Rectal smooth muscle tissue (tissue), 1 donor: ENCODE data around the gene PGGT1B.

Source experiments
- H3K27ac ChIP-seq: one replicate; pipeline ENCODE4 v1.7.0; 2013; ENCODE audit warnings: low read depth, low read length, inconsistent platforms
- H3K27me3 ChIP-seq: one replicate; pipeline ENCODE4 v1.7.0; 2013; ENCODE audit warnings: low read length; ENCODE audit not compliant: control insufficient read depth, insufficient read depth
- H3K36me3 ChIP-seq: one replicate; pipeline ENCODE4 v1.7.0; 2013; ENCODE audit warnings: low read length; ENCODE audit not compliant: control insufficient read depth, insufficient read depth
- H3K4me1 ChIP-seq: one replicate; pipeline ENCODE4 v1.7.0; 2013; ENCODE audit warnings: low read length; ENCODE audit not compliant: control insufficient read depth, insufficient read depth
- H3K4me3 ChIP-seq: one replicate; pipeline ENCODE4 v1.7.0; 2013; ENCODE audit warnings: low read length
- H3K9ac ChIP-seq: one replicate; pipeline ENCODE4 v1.7.0; 2013; ENCODE audit warnings: low read length

PGGT1B gene

GRCh38 chr5:115243412-115243811 is 19.3 kb downstream of the PGGT1B start:
- Histone ChIP-seq H3K4me1 (no peaks in the 10 kb centered on the region), H3K27me3 (no peaks in the 10 kb centered on the region), H3K36me3 (peaks cover 3% of the 10 kb centered on the region)

GRCh38 chr5:115241881-115242642 is 20.6 kb downstream of the PGGT1B start:
- Histone ChIP-seq H3K36me3 (peaks cover 3% of the 10 kb centered on the region), H3K9ac (no peak overlapping the region)

More at GRCh38 chr5:115243412-115243811, 19.3 kb downstream of the PGGT1B start:
- H3K4me3 ChIP-seq, result no peak overlapping the region
- no peak overlapping the region for H3K9ac ChIP-seq
- no peak overlapping the region for H3K27ac ChIP-seq

DNA sequence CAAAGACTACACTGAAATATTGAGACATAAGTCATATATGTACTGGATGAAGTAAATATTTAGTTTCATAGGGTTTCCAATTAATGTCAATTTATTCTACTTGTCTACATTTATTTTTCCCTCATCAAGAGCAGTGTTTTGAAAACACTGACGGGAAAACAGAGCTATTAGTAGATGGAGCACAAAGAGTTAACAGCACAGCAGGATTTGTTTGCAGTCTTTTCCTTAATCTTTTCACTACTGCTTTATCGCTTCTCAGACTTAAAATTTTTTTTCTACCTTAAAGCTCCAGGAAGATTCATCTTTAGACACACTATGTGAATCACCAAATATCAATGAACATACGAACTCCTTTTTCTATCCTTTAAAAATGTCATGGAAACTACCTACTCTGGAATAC is 25.6 kb downstream of the PGGT1B start:
- Histone ChIP-seq H3K27ac (no peak overlapping the region), H3K9ac (no peak overlapping the region), H3K36me3 (peaks cover 3% of the 10 kb centered on the region), H3K4me1 (no peaks in the 10 kb centered on the region), H3K27me3 (no peaks in the 10 kb centered on the region), H3K4me3 (no peak overlapping the region)

More at GRCh38 chr5:115241881-115242642, 20.6 kb downstream of the PGGT1B start:
- Histone ChIP-seq H3K27me3 (no peaks in the 10 kb centered on the region), H3K4me3 (no peak overlapping the region), H3K4me1 (no peaks in the 10 kb centered on the region), H3K27ac (no peak overlapping the region)

DNA sequence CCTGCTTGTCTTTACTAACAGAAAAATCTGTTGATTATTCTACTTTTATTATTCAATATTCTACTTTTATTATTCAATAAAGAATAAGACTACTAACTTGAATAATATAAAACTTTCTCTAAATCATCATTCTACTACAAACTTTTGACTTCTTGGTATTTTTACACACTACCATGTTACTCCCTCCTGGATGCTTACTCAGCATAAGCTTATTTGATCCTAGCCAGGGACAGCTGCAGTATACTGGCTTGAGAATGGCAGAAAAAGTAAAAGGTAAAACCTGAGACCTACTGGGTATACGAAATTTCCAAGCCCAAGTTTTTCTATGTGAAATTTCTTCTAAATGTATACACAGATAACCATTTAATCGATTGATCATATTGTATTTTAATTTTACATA is 26.1 kb downstream of the PGGT1B start:
- no peaks in the 10 kb centered on the region for H3K4me1 ChIP-seq
- peaks cover 3% of the 10 kb centered on the region for H3K36me3 ChIP-seq
- H3K4me3 ChIP-seq, result no peak overlapping the region
- no peak overlapping the region for H3K9ac ChIP-seq
- no peak overlapping the region for H3K27ac ChIP-seq
- H3K27me3 ChIP-seq, result no peaks in the 10 kb centered on the region

DNA sequence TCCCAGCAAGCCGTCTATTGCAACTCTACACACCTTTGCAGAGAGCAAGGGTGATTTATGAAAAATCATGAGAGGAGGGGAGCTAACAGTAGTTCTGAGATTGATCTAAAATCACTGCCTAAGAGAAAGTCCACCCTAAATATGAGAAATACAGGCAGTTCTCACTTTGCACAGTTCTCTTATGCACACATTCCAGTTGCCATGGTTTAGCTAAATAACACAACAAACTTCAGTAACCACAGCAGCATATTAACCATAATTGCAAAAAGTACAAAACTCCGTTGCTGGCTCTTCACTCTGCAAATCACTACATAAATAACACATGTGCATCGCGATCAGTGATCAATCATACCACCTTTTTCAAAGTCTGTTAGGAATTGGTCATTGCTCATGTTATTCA is 31.1 kb downstream of the PGGT1B start:
- H3K27ac ChIP-seq, result no peak overlapping the region
- no peaks in the 10 kb centered on the region for H3K27me3 ChIP-seq
- H3K4me1 ChIP-seq, result no peaks in the 10 kb centered on the region
- H3K36me3 ChIP-seq, result peaks cover 4% of the 10 kb centered on the region
- no peak overlapping the region for H3K9ac ChIP-seq
- H3K4me3 ChIP-seq, result no peak overlapping the region

DNA sequence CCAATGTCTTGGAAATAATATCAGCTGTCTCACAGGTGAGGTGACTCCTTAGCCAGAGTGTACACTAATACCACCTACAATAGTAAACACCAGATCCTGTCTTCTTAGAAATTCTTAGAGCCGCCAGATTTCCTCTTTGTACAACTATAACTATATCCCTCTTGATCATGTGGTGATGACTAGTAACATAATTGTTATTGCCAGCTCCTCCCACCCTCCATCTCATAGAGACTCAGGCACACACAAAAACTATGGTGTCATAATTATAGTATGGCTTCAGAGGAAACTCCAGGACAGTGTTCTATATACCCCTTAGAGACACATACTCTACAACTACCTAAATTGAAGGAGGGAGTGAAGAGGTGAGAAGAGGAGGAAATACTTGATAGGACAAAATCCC is 33.1 kb downstream of the PGGT1B start:
- H3K9ac ChIP-seq, result no peak overlapping the region
- no peaks in the 10 kb centered on the region for H3K27me3 ChIP-seq
- no peaks in the 10 kb centered on the region for H3K4me1 ChIP-seq
- H3K27ac ChIP-seq, result no peak overlapping the region
- H3K36me3 ChIP-seq, result peaks cover 4% of the 10 kb centered on the region
- H3K4me3 ChIP-seq, result no peak overlapping the region

DNA sequence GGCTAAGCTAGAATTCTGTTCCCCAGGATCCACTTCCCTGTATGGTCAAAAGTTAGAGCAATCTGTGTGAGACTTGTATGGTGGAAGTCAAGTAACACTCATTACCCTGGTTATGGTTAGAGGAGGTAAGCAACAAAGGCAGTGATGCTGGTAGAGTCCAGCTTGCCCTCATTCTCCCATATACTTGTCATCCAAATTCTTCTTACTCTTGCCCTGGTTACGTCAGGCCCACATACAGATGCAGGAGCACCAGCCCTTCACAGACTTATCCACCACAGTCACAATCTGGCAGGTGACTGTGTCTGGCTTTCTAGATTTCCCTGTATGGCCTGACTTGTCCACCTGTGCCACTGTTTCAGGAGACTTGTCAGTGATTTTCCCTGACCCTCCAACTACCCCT is 35.4 kb downstream of the PGGT1B start:
- Histone ChIP-seq H3K4me3 (no peak overlapping the region), H3K27me3 (no peaks in the 10 kb centered on the region), H3K27ac (no peak overlapping the region), H3K4me1 (no peaks in the 10 kb centered on the region), H3K9ac (no peak overlapping the region), H3K36me3 (peaks cover 4% of the 10 kb centered on the region)

GRCh38 chr5:115214541-115214940 is 48.1 kb downstream of the PGGT1B start:
- Histone ChIP-seq H3K27me3 (no peaks in the 10 kb centered on the region), H3K36me3 (no peaks in the 10 kb centered on the region), H3K4me3 (no peak overlapping the region), H3K4me1 (no peaks in the 10 kb centered on the region), H3K9ac (no peak overlapping the region), H3K27ac (no peak overlapping the region)

- no peak overlapping the region for H3K4me3 ChIP-seq
- H3K27ac ChIP-seq, result no peak overlapping the region
- no peak overlapping the region for H3K9ac ChIP-seq
- no peaks in the 10 kb centered on the region for H3K36me3 ChIP-seq
- no peaks in the 10 kb centered on the region for H3K27me3 ChIP-seq
- no peaks in the 10 kb centered on the region for H3K4me1 ChIP-seq
Measured at GRCh38 chr5:115209279-115209678, 53.4 kb downstream of the PGGT1B start.

GRCh38 chr5:115202952-115203351 is 59.7 kb downstream of the PGGT1B start:
- Histone ChIP-seq H3K27me3 (no peaks in the 10 kb centered on the region), H3K9ac (no peak overlapping the region), H3K4me1 (no peaks in the 10 kb centered on the region), H3K4me3 (no peak overlapping the region), H3K36me3 (no peaks in the 10 kb centered on the region), H3K27ac (no peak overlapping the region)

DNA sequence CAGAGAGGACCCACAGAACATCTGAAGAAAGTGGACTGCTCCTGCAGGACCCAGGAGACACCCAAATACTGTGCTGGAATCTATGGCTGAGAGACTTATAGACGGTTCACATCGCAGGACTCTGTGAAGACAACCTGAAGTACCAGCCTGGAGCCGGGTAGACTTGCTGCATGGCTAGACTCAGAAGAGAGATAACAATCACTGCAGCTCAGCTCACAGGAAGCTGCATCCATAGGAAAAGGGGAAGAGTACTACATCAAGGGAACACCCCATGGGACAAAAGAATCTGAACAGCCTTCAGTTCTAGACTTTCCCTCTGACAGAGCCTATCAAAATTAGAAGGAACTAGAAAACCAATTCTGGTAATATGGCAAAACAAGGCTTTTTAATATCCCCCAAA is 66.5 kb downstream of the PGGT1B start:
- H3K4me1 ChIP-seq, result no peaks in the 10 kb centered on the region
- no peaks in the 10 kb centered on the region for H3K27me3 ChIP-seq
- H3K4me3 ChIP-seq, result no peak overlapping the region
- H3K9ac ChIP-seq, result no peak overlapping the region
- no peak overlapping the region for H3K27ac ChIP-seq
- H3K36me3 ChIP-seq, result no peaks in the 10 kb centered on the region

DNA sequence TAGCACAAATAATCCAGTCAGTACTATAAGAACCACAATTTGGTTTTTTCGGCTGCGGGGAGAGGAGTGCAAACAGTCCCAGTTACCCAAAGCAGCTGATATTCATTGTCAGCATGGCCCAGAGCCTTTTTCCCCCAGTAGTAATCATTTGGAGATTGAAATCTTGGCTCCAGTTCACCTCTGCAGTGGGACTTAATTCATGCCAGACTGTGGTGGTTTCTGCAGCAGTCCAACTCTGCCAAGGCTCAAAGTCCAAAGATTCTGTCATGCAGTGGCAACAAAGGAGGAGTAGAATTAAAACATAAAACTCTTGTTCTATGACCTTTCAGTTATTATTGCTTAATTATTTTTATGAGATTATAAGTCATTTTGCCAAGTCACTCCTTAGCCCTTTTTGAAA is 68.0 kb downstream of the PGGT1B start:
- H3K4me1 ChIP-seq, result no peaks in the 10 kb centered on the region
- H3K4me3 ChIP-seq, result no peak overlapping the region
- H3K36me3 ChIP-seq, result no peaks in the 10 kb centered on the region
- no peaks in the 10 kb centered on the region for H3K27me3 ChIP-seq
- H3K27ac ChIP-seq, result no peak overlapping the region
- H3K9ac ChIP-seq, result no peak overlapping the region

GRCh38 chr5:115193295-115193694 is 69.4 kb downstream of the PGGT1B start:
- no peak overlapping the region for H3K9ac ChIP-seq
- no peaks in the 10 kb centered on the region for H3K4me1 ChIP-seq
- H3K27ac ChIP-seq, result no peak overlapping the region
- no peak overlapping the region for H3K4me3 ChIP-seq
- no peaks in the 10 kb centered on the region for H3K36me3 ChIP-seq
- no peaks in the 10 kb centered on the region for H3K27me3 ChIP-seq
